HEK293T (cell line): ENCODE measurements around the gene NLRP1.

Experiments
- ARNT ChIP-seq: fragments of 450-650 bp; IDR thresholded peaks from 2 replicates; pipeline ENCODE4 v1.6.1; 2017; ENCODE audit warnings: mild to moderate bottlenecking
- HDGF ChIP-seq: fragments of 450-650 bp; IDR thresholded peaks from 2 replicates; pipeline ENCODE4 v1.6.1; 2017; ENCODE audit warnings: antibody characterized with exemption, borderline replicate concordance
- SP1 ChIP-seq: fragments of 450-650 bp; IDR thresholded peaks from 2 replicates; pipeline ENCODE4 v1.6.1; 2017

GRCh38 chr17:5583426-5584382 is 605 bp downstream of the NLRP1 start:
- TF ChIP-seq ARNT, result no peak
- no peak for TF ChIP-seq SP1
- TF ChIP-seq HDGF, result no peak
